IPS DF 19.7 (cell line): ENCODE data around the gene MOB3A.

ENCODE experiments used
- DNase-seq: peaks from one replicate; pipeline ENCODE4 v3.0.0-alpha.2; 2013; ENCODE audit warnings: low read depth, low spot score

Gene MOB3A

GRCh38 chr19:2046046-2046907 is 49.8 kb downstream of the MOB3A start:
- no peak for DNase-seq

GRCh38 chr19:2045501-2046045 is 50.6 kb downstream of the MOB3A start:
- DNase-seq, result no peak

GRCh38 chr19:2044709-2045500 is 51.2 kb downstream of the MOB3A start:
- no peak for DNase-seq

GRCh38 chr19:2043961-2044708 is 52.0 kb downstream of the MOB3A start:
- DNase-seq, result no peak

GRCh38 chr19:2043251-2043641 is 52.9 kb downstream of the MOB3A start:
- DNase-seq, result no peak

DNA sequence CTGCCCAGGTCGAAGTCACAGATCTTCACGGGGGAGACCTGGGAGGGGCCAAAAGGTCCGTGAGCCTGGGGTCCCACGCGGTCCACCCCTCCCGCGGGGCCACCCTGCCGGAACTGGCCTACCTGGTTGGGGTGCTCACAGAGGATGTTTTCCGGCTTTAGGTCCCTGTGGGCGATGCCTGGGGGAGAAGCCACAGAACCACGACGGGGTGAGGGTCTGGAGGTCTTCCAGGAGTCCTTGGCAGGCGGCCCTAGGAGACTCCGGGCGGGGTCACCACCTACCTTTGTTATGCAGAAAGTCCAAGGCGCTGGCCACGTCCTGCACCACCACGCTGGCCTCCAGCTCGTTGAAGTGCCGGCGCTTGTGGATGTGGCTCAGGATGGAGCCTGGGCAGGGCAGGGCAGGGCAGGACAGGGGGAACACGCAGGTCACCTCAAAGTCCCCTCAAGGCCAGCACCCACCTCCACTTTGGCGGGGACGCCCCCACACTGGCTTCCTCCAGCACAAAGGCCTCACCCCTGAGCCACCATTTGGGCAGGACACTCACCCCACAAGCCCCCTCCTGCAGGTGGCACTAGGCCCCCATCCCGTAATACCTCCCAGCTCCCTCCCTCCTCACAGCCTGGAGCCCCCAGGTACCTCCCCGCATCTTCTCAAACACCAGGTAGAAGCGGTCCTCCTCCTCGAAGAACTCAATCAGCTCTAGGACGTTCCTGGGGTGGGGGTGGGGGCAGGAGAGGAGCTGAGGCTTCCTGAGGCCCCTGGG is 53.5 kb downstream of the MOB3A start:
- no peak for DNase-seq

DNA sequence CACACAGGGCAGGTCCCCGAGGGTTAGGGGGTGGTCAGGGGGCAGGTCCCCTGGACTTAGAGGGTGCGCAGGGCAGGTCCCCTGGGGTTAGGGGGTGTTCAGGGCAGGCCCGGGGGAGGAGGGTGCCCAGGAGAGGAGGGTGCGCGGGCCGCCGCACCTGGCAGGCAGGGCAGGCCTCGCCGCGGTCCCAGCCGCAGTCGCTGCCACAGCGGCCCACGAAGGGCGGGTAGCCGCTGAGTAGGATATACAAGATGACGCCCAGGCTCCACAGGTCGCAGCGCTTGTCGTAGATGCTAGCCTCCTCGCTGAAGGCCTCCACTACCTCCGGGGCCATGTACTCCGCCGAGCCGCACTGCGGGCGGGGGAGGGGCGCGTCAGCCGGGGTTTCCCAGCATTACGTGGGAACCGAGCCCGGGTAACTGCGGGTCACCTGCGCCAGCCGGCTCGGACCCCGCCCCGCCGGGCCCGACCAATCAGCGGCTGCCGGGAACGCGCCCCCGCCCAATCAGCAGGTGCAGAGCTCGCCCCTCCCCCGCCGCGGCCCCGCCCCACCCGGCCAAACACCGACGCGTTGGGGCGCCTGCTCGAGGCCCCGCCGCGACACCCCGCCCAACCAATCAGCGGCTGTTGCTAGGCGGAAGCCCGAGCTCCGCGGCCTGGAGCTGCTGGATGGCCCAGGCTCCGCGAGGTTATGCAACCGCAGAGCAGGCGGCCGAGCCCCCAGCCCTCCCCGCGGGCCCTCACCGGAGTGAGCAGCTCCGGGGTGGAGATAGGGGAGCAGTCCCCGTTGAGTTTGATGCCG is 54.2 kb downstream of the MOB3A start:
- DNase-seq, result no peak

DNA sequence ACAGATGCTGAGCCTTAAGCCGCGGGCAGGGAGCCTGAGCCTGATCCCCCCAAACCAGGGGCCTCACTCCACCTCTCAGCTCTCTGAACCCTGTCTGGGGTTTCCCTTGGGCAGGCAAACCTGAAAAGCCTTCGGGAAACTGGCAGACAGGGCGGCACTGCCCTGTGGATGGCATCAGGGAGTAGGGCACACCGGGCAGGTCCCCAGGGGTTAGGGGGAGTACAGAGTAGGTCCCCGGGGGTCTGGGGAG is 54.8 kb downstream of the MOB3A start:
- DNase-seq, result no peak

GRCh38 chr19:2040647-2041432 is 55.3 kb downstream of the MOB3A start:
- DNase-seq, result no peak

DNA sequence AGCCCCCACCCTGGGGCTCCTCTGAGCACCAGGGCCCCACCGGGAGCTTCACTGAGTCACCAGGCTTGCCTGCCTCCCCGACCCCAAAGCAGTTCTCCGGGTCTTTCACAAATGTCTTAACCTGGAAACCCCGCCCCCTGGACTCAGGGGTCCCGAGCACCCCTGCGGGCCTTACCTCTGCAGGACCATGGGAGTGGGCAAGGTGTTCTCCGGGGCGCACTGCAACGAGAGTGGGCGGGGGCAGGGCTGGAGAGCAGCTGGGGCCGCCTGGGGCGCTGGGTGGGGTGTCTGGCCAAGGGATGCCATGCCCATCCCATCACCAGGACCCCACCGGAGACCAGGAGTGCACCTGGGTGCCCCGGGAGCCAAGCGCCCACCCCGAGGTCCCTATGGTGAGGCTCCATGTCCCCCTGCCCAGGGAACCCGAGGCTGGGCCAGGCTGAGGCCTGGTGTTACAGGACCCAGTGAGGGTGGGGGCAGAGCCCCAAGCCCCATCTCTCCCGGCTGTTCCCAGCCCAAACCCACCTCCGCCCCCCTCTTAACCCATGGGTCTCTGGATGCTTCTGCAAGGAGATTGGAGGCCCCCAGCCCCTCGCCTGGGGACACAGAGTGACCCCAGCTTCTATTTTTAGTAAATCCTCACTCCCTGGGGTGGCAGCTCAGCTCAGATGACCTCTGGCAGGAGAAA is 56.0 kb downstream of the MOB3A start:
- DNase-seq, result no peak

DNA sequence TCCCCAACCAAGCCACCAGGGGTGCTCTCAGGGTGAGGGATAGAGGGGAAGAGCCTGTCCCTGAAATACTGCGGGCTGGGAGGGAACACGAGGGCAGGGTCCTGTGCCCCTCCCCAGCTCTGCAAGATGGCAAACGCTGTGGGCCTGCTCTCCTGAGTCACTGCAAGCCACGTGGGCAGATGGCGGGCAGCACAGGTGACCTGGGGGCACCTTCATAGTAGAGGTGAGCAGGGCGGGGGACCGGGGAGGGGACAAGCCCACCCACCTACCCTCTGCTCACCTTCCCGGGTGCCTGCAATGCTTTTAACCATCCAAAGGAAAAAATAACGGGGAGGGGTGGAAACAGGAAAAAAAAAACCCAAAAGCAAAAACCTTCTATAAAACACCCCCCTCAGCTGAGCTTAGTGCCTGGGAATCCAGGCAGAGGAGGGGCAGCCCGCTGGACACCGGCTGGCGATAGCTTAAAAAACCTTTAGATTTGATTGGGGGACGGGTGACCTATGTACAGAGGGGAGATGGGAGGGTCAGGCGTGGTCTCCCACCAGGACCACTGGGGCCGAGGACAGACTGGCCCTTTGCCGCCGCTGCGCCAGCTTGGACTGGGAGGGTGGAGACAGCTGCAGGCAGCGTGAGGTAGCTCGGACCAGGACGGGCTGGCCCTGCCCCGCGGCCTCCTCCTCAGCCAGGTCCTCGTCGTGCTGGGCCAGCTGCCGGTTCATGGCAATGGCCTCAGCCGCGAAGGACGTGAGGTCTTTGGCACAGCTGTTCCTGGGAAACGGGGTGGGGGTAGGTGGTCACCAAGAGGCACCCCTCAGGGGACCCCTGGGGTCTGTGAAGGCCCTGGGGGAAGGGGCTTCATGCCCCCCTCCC is 56.8 kb downstream of the MOB3A start:
- DNase-seq, result no peak

- DNase-seq, result no peak
Measured at GRCh38 chr19:2038284-2039088, 57.6 kb downstream of the MOB3A start.

DNA sequence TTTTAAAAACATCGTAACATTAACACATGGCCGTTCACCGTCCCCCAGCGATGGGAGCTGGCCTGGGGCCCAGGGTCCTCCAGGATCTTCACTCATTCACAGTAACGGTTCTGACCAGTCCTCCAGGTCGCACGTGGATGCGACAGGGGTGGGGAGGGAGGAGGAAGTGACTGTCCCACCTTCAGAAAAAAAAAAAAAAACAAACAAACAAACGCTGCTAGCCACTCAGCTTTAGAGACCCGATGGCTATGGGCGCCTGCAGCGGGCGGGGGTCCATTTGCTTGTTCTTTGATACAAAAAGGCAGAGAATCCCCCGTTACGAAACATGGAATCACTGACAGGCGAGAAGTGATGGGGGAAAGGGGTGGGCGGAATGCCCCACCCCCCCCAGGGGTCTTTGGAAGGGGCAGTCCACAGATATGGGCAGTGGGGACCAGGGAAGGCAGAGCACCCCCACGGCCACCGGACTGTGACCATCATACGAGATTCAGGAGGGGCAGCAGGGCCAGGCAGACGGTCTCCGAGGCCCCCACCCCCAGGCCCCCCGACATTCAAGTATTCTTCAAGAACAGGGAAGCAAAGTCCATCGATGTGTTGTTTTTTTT is 58.4 kb downstream of the MOB3A start:
- no peak for DNase-seq

GRCh38 chr19:2036424-2036823 is 59.7 kb downstream of the MOB3A start:
- DNase-seq, result no peak

DNA sequence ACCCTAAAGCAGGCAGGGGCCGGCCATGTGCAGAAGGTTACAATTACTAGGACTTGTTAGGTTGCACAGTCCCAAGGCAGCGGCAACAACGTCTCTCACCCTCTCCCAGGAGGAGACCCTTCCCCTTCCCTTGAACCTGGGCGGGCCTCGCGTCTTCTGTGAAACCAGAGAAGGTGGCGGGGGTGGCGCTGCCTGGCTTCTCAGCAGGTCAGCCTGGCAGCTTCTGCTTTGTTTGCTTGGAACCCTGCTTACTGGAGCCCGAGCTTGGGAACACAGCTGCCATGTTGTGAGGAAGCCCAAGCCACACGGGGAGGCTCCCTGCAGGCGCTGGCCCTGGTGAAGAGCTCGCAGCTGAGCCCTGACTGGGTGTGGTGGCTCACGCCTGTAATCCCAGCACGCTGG is 60.5 kb downstream of the MOB3A start:
- DNase-seq, result no peak

- DNase-seq, result no peak
Measured at GRCh38 chr19:2034729-2035589, 61.2 kb downstream of the MOB3A start.
